Stomach smooth muscle (tissue), 2 donors: ENCODE results near the gene RMC1.

Experiments
- H3K27ac ChIP-seq: one replicate; pipeline ENCODE4 v1.7.0; 2013; ENCODE audit warnings: mild to moderate bottlenecking, low read length, inconsistent platforms
- H3K27me3 ChIP-seq, 2 donors: one replicate each; pipeline ENCODE4 v1.7.0; 2013; ENCODE audit warnings: low read length in 2 of 2; ENCODE audit not compliant: insufficient read depth in 2 of 2, control insufficient read depth in 1 of 2
- H3K36me3 ChIP-seq, 2 donors: one replicate each; pipeline ENCODE4 v1.7.0; 2013; ENCODE audit warnings: low read length in 2 of 2; ENCODE audit not compliant: control insufficient read depth in 2 of 2, insufficient read depth in 2 of 2
- H3K4me1 ChIP-seq: one replicate; pipeline ENCODE4 v1.7.0; 2013; ENCODE audit warnings: low read length; ENCODE audit not compliant: control insufficient read depth, insufficient read depth
- H3K4me3 ChIP-seq, 2 donors: one replicate each; pipeline ENCODE4 v1.7.0; 2013; ENCODE audit warnings: low read length in 2 of 2
- H3K9ac ChIP-seq, 2 donors: one replicate each; pipeline ENCODE4 v1.7.0; 2013; ENCODE audit warnings: low read length in 2 of 2, mild to moderate bottlenecking in 1 of 2
- H3K9me3 ChIP-seq, 2 donors: one replicate each; pipeline ENCODE4 v1.7.0; 2013; ENCODE audit warnings: low read length in 2 of 2; ENCODE audit not compliant: control insufficient read depth in 2 of 2
- donor health status: healthy.
- donor health status: Pancreatic carcinoma.

Gene RMC1

DNA sequence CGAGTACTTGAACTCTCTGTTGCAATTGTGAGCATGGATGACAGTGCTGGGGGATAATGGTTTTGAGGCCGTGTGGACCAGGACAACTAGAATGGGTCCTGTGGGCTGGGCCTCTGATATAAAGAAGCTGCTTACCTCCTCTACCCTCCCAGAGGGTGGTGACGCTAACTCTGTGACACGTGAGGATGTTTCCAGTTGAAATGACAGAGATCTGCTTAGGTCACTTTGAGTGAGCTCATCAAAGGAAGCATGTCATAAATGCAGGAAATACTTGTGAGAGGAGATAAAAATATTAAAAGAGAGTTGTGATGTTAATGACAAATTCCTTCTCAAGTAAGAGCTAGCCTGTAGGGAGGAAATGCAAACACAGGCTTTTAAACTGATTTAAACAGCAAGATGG is 16.4 kb downstream of the RMC1 start:
- Histone ChIP-seq H3K36me3 (peaks cover 49 to 55% of the 10 kb centered on the region in 2 donors), H3K27me3 (no peaks in the 10 kb centered on the region), H3K9ac (no peak overlapping the region), H3K4me1 (no peaks in the 10 kb centered on the region), H3K9me3 (no peaks in the 10 kb centered on the region), H3K4me3 (no peak overlapping the region), H3K27ac (no peak overlapping the region)

DNA sequence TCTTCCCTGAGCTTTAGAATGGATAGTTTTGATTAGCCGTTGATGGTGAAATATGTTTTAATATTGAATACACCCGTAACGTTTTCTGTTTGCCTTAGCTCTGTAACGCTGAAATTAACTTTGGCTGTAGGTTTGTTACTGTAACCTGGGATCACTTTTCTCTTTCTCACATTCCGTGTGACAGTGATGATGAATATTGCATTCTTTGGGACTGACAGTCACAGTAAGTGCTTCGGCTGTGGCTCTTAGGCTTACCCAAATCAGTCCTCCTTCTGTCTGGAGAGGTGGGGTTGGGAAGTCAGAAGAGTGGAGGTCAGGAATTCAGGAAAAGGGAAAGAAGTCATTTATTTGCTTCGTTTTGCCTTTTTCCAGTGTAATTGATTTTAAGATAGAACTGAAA is 18.0 kb downstream of the RMC1 start:
- no peak overlapping the region for H3K9ac ChIP-seq
- H3K27me3 ChIP-seq = no peaks in the 10 kb centered on the region
- H3K36me3 ChIP-seq = peaks cover 47 to 54% of the 10 kb centered on the region in 2 donors
- no peaks in the 10 kb centered on the region for H3K9me3 ChIP-seq
- no peaks in the 10 kb centered on the region for H3K4me1 ChIP-seq
- H3K4me3 ChIP-seq = no peak overlapping the region
- no peak overlapping the region for H3K27ac ChIP-seq

DNA sequence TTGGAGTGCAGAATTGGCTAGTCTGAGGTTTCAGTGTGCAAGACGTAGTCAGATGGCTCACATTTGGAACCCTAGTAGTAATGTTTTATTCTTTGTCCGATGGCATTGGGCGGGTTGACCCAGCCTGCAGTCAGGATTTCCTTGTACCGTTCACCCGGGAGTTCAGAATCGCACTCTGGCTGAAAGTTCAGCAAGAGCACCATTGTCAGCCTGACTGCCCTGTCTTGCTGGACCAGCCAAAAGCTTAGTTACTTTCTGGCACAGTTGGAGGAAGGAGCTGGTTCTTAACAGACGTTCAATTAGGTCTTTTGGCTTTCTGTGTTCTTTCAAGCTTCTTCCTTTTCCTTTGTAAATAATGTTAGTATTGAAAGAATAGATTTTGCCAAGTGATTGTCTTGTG is 18.6 kb downstream of the RMC1 start:
- H3K9me3 ChIP-seq = no peaks in the 10 kb centered on the region
- no peaks in the 10 kb centered on the region for H3K27me3 ChIP-seq
- no peak overlapping the region for H3K9ac ChIP-seq
- no peaks in the 10 kb centered on the region for H3K4me1 ChIP-seq
- H3K27ac ChIP-seq = no peak overlapping the region
- no peak overlapping the region for H3K4me3 ChIP-seq
- H3K36me3 ChIP-seq = peaks cover 52 to 60% of the 10 kb centered on the region in 2 donors

DNA sequence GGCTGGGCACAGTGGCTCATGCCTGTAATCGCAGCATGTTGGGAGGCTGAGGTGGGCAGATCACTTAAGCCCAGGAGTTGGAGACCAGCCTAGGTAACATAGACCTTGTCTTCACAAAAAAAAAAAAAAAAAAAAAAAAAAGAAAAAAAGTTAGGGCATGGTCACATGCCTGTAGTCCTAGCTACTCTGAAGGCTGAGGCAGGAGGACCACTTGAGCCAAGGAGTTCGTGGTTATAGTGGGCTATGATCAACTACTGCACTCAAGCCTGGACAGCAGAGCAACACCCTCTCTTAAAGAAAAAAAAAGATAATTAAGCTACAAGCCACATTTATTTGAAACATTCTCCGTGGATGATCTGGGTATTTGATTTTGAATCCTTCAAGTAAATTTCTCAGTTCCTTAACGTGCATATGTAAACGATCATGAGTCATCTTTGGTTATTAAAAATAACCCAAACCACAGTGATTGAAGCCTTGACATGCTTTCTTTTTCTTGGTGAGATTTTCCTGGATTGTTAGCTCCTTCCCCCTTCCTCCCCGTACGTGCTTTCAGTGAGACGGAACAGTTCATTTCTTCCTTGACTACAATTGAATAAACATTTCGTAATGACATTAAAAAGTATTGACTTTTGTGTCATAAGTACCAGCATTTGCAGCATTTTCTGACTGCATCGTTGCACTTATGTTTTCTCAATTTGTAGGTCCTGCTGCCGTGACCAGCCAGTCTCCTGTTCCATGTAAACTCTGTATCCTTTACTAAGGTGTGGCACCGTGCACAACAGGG is 20.3 kb downstream of the RMC1 start:
- H3K27ac ChIP-seq = no peak overlapping the region
- no peaks in the 10 kb centered on the region for H3K27me3 ChIP-seq
- H3K4me1 ChIP-seq = no peaks in the 10 kb centered on the region
- H3K36me3 ChIP-seq = peaks cover 61 to 65% of the 10 kb centered on the region in 2 donors
- no peaks in the 10 kb centered on the region for H3K9me3 ChIP-seq
- H3K9ac ChIP-seq = no peak overlapping the region
- H3K4me3 ChIP-seq = no peak overlapping the region

DNA sequence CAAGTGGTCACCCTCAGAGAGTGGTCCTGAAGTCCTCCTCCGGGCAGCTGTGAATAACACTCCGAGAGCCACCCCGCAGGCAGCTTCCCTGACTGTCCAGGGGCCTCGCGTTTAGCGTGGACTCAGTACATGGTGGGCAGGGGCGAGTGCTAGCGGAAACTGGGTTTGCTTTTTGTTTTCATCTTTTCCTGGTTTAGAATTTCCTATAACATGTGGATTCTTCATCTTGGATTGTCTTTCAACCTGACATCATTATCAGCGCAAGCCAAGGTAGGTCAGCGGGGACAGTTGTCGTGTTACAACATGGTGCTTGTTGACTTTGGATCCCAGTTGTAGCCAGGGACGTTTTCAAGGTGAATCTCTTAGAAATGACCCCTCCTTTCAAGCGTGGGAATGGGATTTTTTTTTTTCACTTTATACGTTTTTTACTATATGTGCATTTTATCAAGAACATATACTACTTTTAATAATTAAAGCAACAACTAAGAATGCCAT is 20.9 kb downstream of the RMC1 start:
- no peaks in the 10 kb centered on the region for H3K9me3 ChIP-seq
- no peak overlapping the region for H3K9ac ChIP-seq
- peaks cover 60 to 63% of the 10 kb centered on the region in 2 donors for H3K36me3 ChIP-seq
- H3K27me3 ChIP-seq = no peaks in the 10 kb centered on the region
- no peak overlapping the region for H3K4me3 ChIP-seq
- H3K27ac ChIP-seq = no peak overlapping the region
- no peaks in the 10 kb centered on the region for H3K4me1 ChIP-seq

DNA sequence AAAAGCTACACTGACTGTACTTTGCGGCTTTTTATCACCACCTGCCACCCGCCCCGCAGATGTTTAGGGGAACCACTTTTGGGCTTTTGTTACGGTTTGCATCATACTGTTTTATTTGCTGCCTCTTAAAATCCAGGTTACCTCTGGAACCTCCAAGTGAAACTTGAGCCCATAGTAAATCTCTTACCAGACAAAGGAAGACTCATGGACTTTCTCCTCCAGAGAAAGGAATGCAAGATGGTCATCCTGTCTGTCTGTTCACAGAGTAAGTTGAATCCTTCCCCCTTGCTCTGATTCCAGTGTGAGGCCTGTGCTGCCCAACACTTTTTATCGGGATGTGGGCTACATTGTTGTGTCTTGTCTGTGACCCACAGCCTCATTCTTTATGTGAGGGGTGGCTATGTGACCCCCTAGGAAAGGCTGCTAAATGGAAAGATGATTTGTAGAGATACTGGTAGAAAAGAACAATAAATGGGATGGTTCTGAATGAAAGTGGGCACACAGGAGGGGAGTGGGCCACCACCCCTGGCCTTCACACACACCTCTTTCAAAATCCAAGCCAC is 23.3 kb downstream of the RMC1 start:
- Histone ChIP-seq H3K4me1 (no peaks in the 10 kb centered on the region), H3K27ac (no peak overlapping the region), H3K27me3 (no peaks in the 10 kb centered on the region), H3K9me3 (no peaks in the 10 kb centered on the region), H3K9ac (no peak overlapping the region), H3K36me3 (peaks cover 60 to 67% of the 10 kb centered on the region in 2 donors), H3K4me3 (no peak overlapping the region)

DNA sequence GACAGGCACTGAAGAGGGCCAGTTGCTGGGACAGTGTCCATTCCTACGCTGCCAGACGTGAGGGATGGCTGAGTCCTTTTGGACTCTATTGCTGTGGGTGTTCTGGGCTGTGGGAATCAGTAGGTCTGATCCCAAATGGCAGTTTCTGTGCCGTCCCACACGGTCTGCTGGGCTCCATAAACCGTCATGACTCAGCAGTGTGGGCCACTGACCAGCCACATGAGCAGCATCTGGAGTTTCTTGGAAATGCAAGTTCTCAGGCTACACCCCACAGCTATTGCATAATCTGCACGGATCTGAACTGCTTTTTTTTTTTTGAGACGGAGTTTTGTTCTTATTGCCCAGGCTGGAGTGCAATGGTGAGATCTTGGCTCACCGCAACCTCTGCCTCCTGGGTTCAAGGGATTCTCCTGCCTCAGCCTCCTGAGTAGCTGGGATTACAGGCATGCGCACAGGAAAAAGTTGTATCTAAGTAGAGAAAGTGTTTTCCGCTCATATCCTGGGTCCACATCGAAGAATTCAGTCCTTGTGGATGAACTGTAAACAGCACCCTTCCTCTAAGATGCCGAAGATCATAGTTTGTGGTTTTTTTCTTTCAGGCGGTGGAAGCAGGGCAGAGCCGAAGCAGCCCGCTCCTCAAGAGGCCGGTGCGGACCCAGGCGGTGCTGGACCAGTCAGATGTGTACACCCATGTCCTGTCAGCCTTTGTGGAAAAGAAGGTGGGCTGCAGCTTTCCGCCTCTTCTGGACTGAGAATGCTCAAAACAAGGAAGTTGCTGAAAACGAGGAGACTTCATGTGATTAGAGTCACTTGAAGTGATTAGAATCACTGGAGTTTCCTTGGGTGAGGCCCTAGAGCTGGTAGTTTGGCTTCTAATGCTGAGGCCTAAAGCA is 25.5 kb downstream of the RMC1 start:
- H3K4me3 ChIP-seq = no peak overlapping the region
- H3K9me3 ChIP-seq = no peaks in the 10 kb centered on the region
- no peak overlapping the region for H3K27ac ChIP-seq
- H3K27me3 ChIP-seq = no peaks in the 10 kb centered on the region
- peaks cover 57 to 64% of the 10 kb centered on the region in 2 donors for H3K36me3 ChIP-seq
- no peaks in the 10 kb centered on the region for H3K4me1 ChIP-seq
- no peak overlapping the region for H3K9ac ChIP-seq

DNA sequence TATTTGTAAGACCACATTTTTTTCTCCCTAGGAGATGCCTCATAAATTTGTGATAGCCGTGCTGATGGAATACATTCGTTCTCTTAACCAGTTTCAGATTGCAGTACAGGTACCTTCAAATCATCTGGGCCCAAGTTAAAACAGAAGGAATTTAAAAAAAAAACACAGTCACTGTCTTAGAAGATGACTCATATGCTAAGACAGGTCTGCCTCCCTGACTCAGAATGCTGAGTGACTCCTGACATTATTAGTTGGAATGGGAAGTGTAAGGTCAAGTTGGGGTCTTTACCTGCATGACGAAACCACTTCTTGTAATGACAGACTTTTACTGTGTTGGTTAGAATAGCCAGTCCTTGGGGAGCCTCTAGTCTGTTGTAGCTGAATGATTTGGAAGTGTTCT is 26.3 kb downstream of the RMC1 start:
- no peaks in the 10 kb centered on the region for H3K4me1 ChIP-seq
- H3K27ac ChIP-seq = no peak overlapping the region
- no peaks in the 10 kb centered on the region for H3K27me3 ChIP-seq
- no peaks in the 10 kb centered on the region for H3K9me3 ChIP-seq
- no peak overlapping the region for H3K4me3 ChIP-seq
- H3K9ac ChIP-seq = no peak overlapping the region
- peaks cover 56 to 63% of the 10 kb centered on the region in 2 donors for H3K36me3 ChIP-seq

DNA sequence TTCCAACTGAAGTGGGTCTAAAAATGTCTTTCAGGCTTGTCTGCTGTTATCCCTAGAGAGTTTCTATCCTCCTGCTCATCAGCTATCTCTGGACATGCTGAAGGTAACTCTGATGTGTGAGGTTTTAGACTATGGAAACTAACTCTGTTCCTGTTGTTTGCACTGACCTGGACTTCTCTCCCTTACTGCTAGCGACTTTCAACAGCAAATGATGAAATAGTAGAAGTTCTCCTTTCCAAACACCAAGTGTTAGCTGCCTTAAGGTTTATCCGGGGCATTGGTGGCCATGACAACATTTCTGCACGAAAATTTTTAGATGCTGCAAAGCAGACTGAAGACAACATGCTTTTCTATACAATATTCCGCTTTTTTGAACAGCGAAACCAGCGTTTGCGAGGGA is 26.9 kb downstream of the RMC1 start:
- Histone ChIP-seq H3K4me1 (no peaks in the 10 kb centered on the region), H3K9me3 (no peaks in the 10 kb centered on the region), H3K36me3 (peaks cover 60 to 69% of the 10 kb centered on the region in 2 donors), H3K27ac (no peak overlapping the region), H3K4me3 (no peak overlapping the region), H3K9ac (no peak overlapping the region), H3K27me3 (no peaks in the 10 kb centered on the region)

DNA sequence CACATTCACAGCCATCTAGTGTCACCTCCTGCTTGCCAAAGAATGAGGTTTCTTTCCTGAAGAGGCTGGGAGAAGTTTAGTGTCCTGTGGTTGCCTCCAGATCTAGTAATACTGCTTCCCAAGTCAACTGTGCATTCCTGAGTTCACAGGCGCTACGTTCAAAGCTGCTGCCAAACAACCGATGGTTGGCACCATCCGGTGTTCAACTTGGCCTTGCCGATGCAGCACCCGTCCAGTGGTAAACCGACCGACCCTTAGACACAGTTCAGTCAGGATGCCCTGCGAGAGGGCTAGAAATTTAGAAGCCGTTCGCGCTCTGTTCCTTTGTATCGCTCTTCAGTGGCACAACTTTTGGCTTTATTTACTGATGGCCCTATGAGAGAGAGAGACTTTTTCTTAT is 28.6 kb downstream of the RMC1 start:
- H3K27ac ChIP-seq = no peak overlapping the region
- H3K36me3 ChIP-seq = peaks cover 64 to 71% of the 10 kb centered on the region in 2 donors
- H3K9ac ChIP-seq = no peak overlapping the region
- no peak overlapping the region for H3K4me3 ChIP-seq
- no peaks in the 10 kb centered on the region for H3K27me3 ChIP-seq
- no peaks in the 10 kb centered on the region for H3K9me3 ChIP-seq
- H3K4me1 ChIP-seq = no peaks in the 10 kb centered on the region
